ENCODE data around the gene TMPRSS13. TPM values are rescaled to one million over a fixed set of nuclear protein-coding genes. Genes with fewer than 3 reads are reported as not detected.
A peak's percentile ranks its signal among the peaks of the same experiment; 100 is the strongest.

The TMPRSS13 gene
- total and polyA plus RNA-seq, 9 of the 15 experiments (the other 6 are each of a cell fraction or from before 2014, with no cell fraction given): 0.11 to 0.29 (median 0.15) TPM

DNA sequence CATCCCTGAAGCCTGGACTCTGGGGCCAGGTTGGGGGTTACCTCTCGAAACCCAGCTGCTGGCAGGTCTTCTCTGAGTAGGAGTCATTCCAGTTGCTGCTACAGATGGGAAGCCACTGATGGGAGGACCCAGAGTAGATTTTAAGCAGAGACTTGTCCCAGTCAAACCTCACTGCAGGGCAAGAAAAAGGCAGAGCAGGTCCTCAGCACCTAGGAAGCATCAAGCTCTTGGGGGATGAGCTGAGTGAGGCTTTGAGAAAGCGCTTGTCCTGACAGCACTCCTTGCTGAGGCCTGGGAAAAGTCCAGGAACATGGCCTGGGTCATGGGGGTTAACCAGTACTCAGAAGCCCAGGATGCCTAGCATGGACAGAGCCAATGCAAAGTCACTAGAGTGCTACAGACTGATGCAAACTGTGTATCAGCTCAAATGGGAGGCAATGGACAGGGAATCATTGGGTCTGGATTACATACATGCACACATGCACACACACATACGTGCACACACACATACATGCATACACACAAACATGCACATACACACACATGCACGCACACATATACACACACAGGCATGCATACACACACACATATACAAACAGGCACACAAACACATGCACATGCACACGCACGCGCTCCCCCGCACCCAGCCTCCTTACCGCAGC lies 15.3 kb downstream of the TMPRSS13 start:
- ATAC-seq: no peak
- Histone ChIP-seq H3K4me1 (replicated peaks in 1 of 2; ENCODE audit: control insufficient read depth in 2 of 2, insufficient read depth in 2 of 2, low read length in 2 of 2) (peaks cover 19 to 24% of the 10 kb centered on the region in 2 experiments; a peak in 4 of 5 replicates), H3K36me3 (ENCODE audit: control insufficient read depth, insufficient read depth, low read length) (no peaks in the 10 kb centered on the region), H3K79me2 (ENCODE audit: control insufficient read depth, insufficient read depth, low read length) (no peaks in the 10 kb centered on the region), H3K27me3 (ENCODE audit: control insufficient read depth in 2 of 2, insufficient read depth in 2 of 2, low read length in 2 of 2) (peaks cover 22 to 50% of the 10 kb centered on the region in 2 experiments; a peak in 4 of 5 replicates), H3K27ac (ENCODE audit: extremely low read depth, low read depth, low read length) (no peak overlapping the region; the same call in 2 of the 3 replicates), H3K9me1 (ENCODE audit: control insufficient read depth, insufficient read depth, low read length) (no peaks in the 10 kb centered on the region), H2AFZ (ENCODE audit: low read depth, low read length) (no peak overlapping the region), H3K4me3 (no peak overlapping the region), H4K20me1 (replicated peaks; ENCODE audit: control insufficient read depth, insufficient read depth, low read length) (0 out of 2 replicates have a peak, but pooled peaks cover 6% of the 10 kb centered on the region), H3K9ac (ENCODE audit: insufficient read depth in 1 of 2, low read depth in 2 of 2, low read length in 2 of 2) (0 out of 4 replicates have a peak overlapping the region, but pooled peaks of 1 of the 2 experiments have one; percentile 26), H3K9me3 (replicated peaks; ENCODE audit: control insufficient read depth, insufficient read depth, low read depth, low read length) (no peaks in the 10 kb centered on the region), H3K4me2 (ENCODE audit: insufficient read depth, low read length) (no peak overlapping the region)
- WGBS (ENCODE audit: insufficient coverage, low coverage, missing lambda C conversion rate): 23% methylated on average over 9 of the region's 9 CpGs
- in situ Hi-C loops (cut with MboI) (no loop called here), intact Hi-C loops (cut with micrococcal nuclease) (loop anchor here (5.0 kb wide), 1 partner anchor 33 kb away; no protein-coding TSS in a partner anchor)
- FAIRE-seq: no peak
- ChIA-PET POLR2A (interaction anchor here (1.1 kb wide), 1 partner anchor 15 kb away, joined by 5 read pairs; the partner anchor contains the start of gene TMPRSS13), CTCF (ENCODE audit: low intra/inter-chr PET ratio) (no interaction called here)
- DNase-seq (ENCODE audit: extremely low read depth in 1 of 4, low spot score in 3 of 4): no peak
- BruUV-seq (replicated peaks): no TSS peak
- TF ChIP-seq ZBTB1 (CRISPR knock-in tag; IDR thresholded peaks at IDR 0.05; ENCODE audit: borderline replicate concordance, low read depth) (no peak), NRF1 (conservative IDR thresholded peaks at IDR 0.05 in 1 of 2, IDR thresholded peaks at IDR 0.05 in 1 of 2) (peak in 1 of 2 experiments; percentile 28; a peak in 1 of 4 replicates), CHD4 (IDR thresholded peaks at IDR 0.05; ENCODE audit: insufficient read depth, insufficient replicate concordance, low read depth, low read length, poor library complexity, severe bottlenecking) (no peak), PHF20 (IDR thresholded peaks at IDR 0.05; ENCODE audit: partially characterized antibody) (peak; percentile 41), KDM1A (IDR thresholded peaks at IDR 0.05) (peak in 1 of 2 experiments; percentile 62; a peak in 2 of 4 replicates)

Measured in K562 (cell line).